K562 (cell line): ENCODE data around the gene FARP1. TPM values are rescaled to one million over a fixed set of nuclear protein-coding genes. Genes with fewer than 3 reads are reported as not detected.

ENCODE experiments used
- ATAC-seq: fragments of 200-7000 bp; cut with Tn5 transposase; 3 replicates; pipeline ENCODE4 v1.9.1; 2020; ENCODE audit warnings: moderate library complexity
- BruUV-seq: library from RNA; stranded (reverse); fragments of 400-500 nt; replicated peaks from 2 replicates; lab custom pipeline; 2021; lab: Mats Ljungman, UMichigan
- CTCF ChIA-PET: fragments of 300-600 bp; formaldehyde crosslinking; extraction: SDS; loops from one replicate; lab custom pipeline; 2021; ENCODE audit warnings: low intra/inter-chr PET ratio; lab: Yijun Ruan, JAX
- POLR2A ChIA-PET: fragments of 300-600, 350-650 bp; sonication (Branson Sonifier 250); formaldehyde crosslinking; extraction: SDS; loops from one replicate; lab custom pipeline; 2021; ENCODE audit warnings: antibody characterized with exemption, inconsistent platforms; lab: Yijun Ruan, JAX
- DNase-seq, 4 experiments: peaks; one replicate each; pipeline versions ENCODE4 v3.0.0 to v3.0.0-alpha.2; 2011 to 2018; ENCODE audit warnings: low spot score in 3 of 4, mixed read lengths in 3 of 4; ENCODE audit errors: extremely low read depth in 1 of 4
- FAIRE-seq: peaks from 2 replicates; lab custom pipeline; 2011; peaks lifted over from hg19 to GRCh38; lab: Jason Lieb, UNC
- H2AFZ ChIP-seq: 2 replicates; pipeline ENCODE4 v1.6.0; 2011; ENCODE audit warnings: low read depth, low read length, control low read depth, inconsistent platforms
- H3K27ac ChIP-seq: fragments of 200-600 bp; 3 replicates; pipeline ENCODE4 v1.8.0; 2011; ENCODE audit warnings: low read depth, mild to moderate bottlenecking, control low read depth, inconsistent platforms, low read length, moderate library complexity, mixed read lengths; ENCODE audit errors: extremely low read depth
- H3K27me3 ChIP-seq, 2 experiments: fragments of 300-600 bp in 1 of 2; 2 replicates in 1 of 2; 3 replicates in 1 of 2; pipeline versions ENCODE4 v1.6.0 to v1.8.0; 2011; ENCODE audit warnings: inconsistent platforms in 2 of 2, low read length in 2 of 2, mild to moderate bottlenecking in 1 of 2, mixed read lengths in 1 of 2, moderate library complexity in 1 of 2; ENCODE audit not compliant: control insufficient read depth in 2 of 2, insufficient read depth in 2 of 2
- H3K36me3 ChIP-seq: fragments of 300-600 bp; 3 replicates; pipeline ENCODE4 v1.8.0; 2011; ENCODE audit warnings: mild to moderate bottlenecking, low read length, inconsistent platforms; ENCODE audit not compliant: control insufficient read depth, insufficient read depth
- H3K4me1 ChIP-seq, 2 experiments: fragments of 200-600 bp in 1 of 2; replicated peaks in 1 of 2; 2 replicates in 1 of 2; 3 replicates in 1 of 2; pipeline versions ENCODE4 v1.5.1 to v1.8.0; 2011; ENCODE audit warnings: inconsistent platforms in 2 of 2, low read length in 2 of 2, mild to moderate bottlenecking in 1 of 2, mixed read lengths in 1 of 2, moderate library complexity in 1 of 2; ENCODE audit not compliant: control insufficient read depth in 2 of 2, insufficient read depth in 2 of 2
- H3K4me2 ChIP-seq: 2 replicates; pipeline ENCODE4 v1.6.1; 2011; ENCODE audit warnings: low read length, control low read depth, inconsistent platforms, mixed read lengths; ENCODE audit not compliant: insufficient read depth
- H3K4me3 ChIP-seq: fragments of 200-600 bp; sonication (generic), shearing (Covaris generic); 2 replicates; pipeline ENCODE4 v1.5.1; 2016; ENCODE audit warnings: control low read depth, inconsistent platforms
- H3K79me2 ChIP-seq: fragments of 200-600 bp; 3 replicates; pipeline ENCODE4 v1.8.0; 2011; ENCODE audit warnings: low read length, inconsistent platforms; ENCODE audit not compliant: control insufficient read depth, insufficient read depth
- H3K9ac ChIP-seq, 2 experiments: 2 replicates each; pipeline versions ENCODE4 v1.6.0 to v1.6.1; 2011; ENCODE audit warnings: low read depth in 2 of 2, low read length in 2 of 2, control low read depth in 1 of 2, inconsistent platforms in 1 of 2, mild to moderate bottlenecking in 1 of 2, mixed read lengths in 1 of 2; ENCODE audit not compliant: insufficient read depth in 1 of 2
- H3K9me1 ChIP-seq: one replicate; pipeline ENCODE4 v1.6.0; 2011; ENCODE audit warnings: inconsistent platforms, mild to moderate bottlenecking, low read length, moderate library complexity; ENCODE audit not compliant: control insufficient read depth, insufficient read depth
- H3K9me3 ChIP-seq: replicated peaks from 2 replicates; pipeline ENCODE4 v1.5.1; 2011; ENCODE audit warnings: low read depth, low read length, inconsistent platforms; ENCODE audit not compliant: control insufficient read depth, insufficient read depth
- H4K20me1 ChIP-seq: replicated peaks from 2 replicates; pipeline ENCODE4 v1.6.1; 2011; ENCODE audit warnings: low read length, inconsistent platforms, mixed read lengths; ENCODE audit not compliant: control insufficient read depth, insufficient read depth
- CBX5 ChIP-seq: IDR thresholded peaks from 2 replicates; pipeline ENCODE4 v1.6.1; 2014; ENCODE audit warnings: low read depth, borderline replicate concordance
- CEBPG ChIP-seq, 3 experiments: fragments of 200-800 bp in 1 of 3; sonication (Bioruptor generic) in 1 of 3; sonication (generic) in 1 of 3; formaldehyde crosslinking in 1 of 3; IDR thresholded peaks in 2 of 3; conservative IDR thresholded peaks in 1 of 3; 2 replicates each; pipeline versions ENCODE4 v1.6.1 to v1.8.0; 2016 to 2022; ENCODE audit warnings: missing compliant biosample characterization in 2 of 3, missing genetic modification characterization in 2 of 3, mild to moderate bottlenecking in 1 of 3, missing genetic modification reagents in 1 of 3
- DPF2 ChIP-seq: fragments of 450-650 bp; IDR thresholded peaks from 2 replicates; pipeline ENCODE4 v1.6.1; 2016
- ELF4 ChIP-seq: fragments of 450-650 bp; formaldehyde crosslinking; IDR thresholded peaks from 2 replicates; pipeline ENCODE4 v1.4.0; 2022; ENCODE audit warnings: missing genetic modification characterization
- EP300 ChIP-seq: IDR thresholded peaks from 2 replicates; pipeline ENCODE4 v1.6.1; 2012; ENCODE audit warnings: low read length, improper control_type of control experiment
- ESRRB ChIP-seq: fragments of 250-450 bp; sonication (Bioruptor Pico); IDR thresholded peaks from 2 replicates; pipeline ENCODE4 v1.5.0; 2020; ENCODE audit warnings: mild to moderate bottlenecking, moderate library complexity, borderline replicate concordance
- HDAC6 ChIP-seq: IDR thresholded peaks from 2 replicates; pipeline ENCODE4 v1.6.1; 2012; ENCODE audit warnings: low read depth, mild to moderate bottlenecking, control low read depth, inconsistent platforms, low read length, moderate library complexity
- LCOR ChIP-seq: sonication (generic); formaldehyde crosslinking; IDR thresholded peaks from 2 replicates; pipeline ENCODE4 v1.8.0; 2022; ENCODE audit warnings: mild to moderate bottlenecking, missing genetic modification reagents
- OTX1 ChIP-seq: fragments of 450-650 bp; formaldehyde crosslinking; IDR thresholded peaks from 2 replicates; pipeline ENCODE4 v1.4.0; 2022; ENCODE audit warnings: mild to moderate bottlenecking
- POLR2G ChIP-seq: fragments of 200-400 bp; formaldehyde crosslinking; IDR thresholded peaks from 2 replicates; pipeline ENCODE4 v1.6.1; 2017; ENCODE audit warnings: low read depth, mild to moderate bottlenecking, antibody characterized with exemption, low read length, moderate library complexity
- RBBP5 ChIP-seq: fragments of 200-600 bp; sonication (generic); IDR thresholded peaks from 2 replicates; pipeline ENCODE4 v1.6.1; 2012; ENCODE audit warnings: borderline replicate concordance, mild to moderate bottlenecking, low read length, control low read depth, inconsistent platforms; ENCODE audit not compliant: insufficient read depth, poor library complexity, severe bottlenecking
- RFX1 ChIP-seq: fragments of 450-650 bp; IDR thresholded peaks from 2 replicates; pipeline ENCODE4 v1.6.1; 2016; ENCODE audit warnings: mild to moderate bottlenecking, moderate library complexity
- SMARCB1 ChIP-seq: IDR thresholded peaks from 2 replicates; pipeline ENCODE4 v1.6.1; 2011; ENCODE audit warnings: improper control_type of control experiment, low read depth; ENCODE audit not compliant: insufficient read length
- ZNF174 ChIP-seq: fragments of 250-450 bp; sonication (Bioruptor Pico); IDR thresholded peaks from 2 replicates; pipeline ENCODE4 v1.4.0; 2020; ENCODE audit warnings: mild to moderate bottlenecking
- ZNF212 ChIP-seq: fragments of 450-650 bp; formaldehyde crosslinking; IDR thresholded peaks from 2 replicates; pipeline ENCODE4 v1.4.0; 2020; ENCODE audit warnings: mild to moderate bottlenecking
- WGBS: fragments of 100-300 bp; shearing (Covaris generic); methylation state at CpG from one replicate; pipeline ENCODE4 v1.1.6; 2016; ENCODE audit warnings: low coverage, mixed read lengths; ENCODE audit not compliant: insufficient coverage; ENCODE audit errors: missing lambda C conversion rate; 5-methylcytosine and 5-hydroxymethylcytosine counted together
- in situ Hi-C: fragments of 300-500 bp; cut with MboI; formaldehyde crosslinking; loops from 4 replicates; pipeline ENCODE4 v1.15.0; 2018; ENCODE audit warnings: inconsistent platforms, mixed read lengths
- intact Hi-C: fragments of 100-400 bp; cut with micrococcal nuclease; formaldehyde crosslinking; loops from 2 replicates; pipeline ENCODE4 v1.14.2; 2022
- polyA plus RNA-seq, 8 experiments: library from polyadenylated mRNA; depleted of rRNA in 4 of 8; stranded (reverse) in 5 of 8; unstranded in 3 of 8; fragments of >200 nt; fragmentation: Nextera tagmentation in 2 of 8; fragmentation: Illumina TruSeq in 1 of 8; extraction: Ambion mirVana in 2 of 8; extraction: Trizol in 1 of 8; gene quantifications; 2 replicates each; pipeline versions ENCODE4 v1.2.1 to v1.2.3, GENCODE V29; 2011 to 2014; ENCODE audit warnings: inconsistent platforms in 1 of 8, missing spikeins in 1 of 8
- total RNA-seq, 7 experiments: library from RNA; depleted of rRNA in 6 of 7; stranded (reverse); fragments of >200 nt in 6 of 7; fragmentation: Illumina TruSeq in 2 of 7; extraction: Trizol in 2 of 7; gene quantifications; 2 replicates each; pipeline versions ENCODE4 v1.2.1 to v1.2.3, GENCODE V29; 2011 to 2021; ENCODE audit warnings: low replicate concordance in 1 of 7
- TF ChIP-seq, protein P1 (sequence below): sonication (generic); formaldehyde crosslinking; IDR thresholded peaks from 2 replicates; pipeline ENCODE4 v1.8.0; 2022; ENCODE audit warnings: mild to moderate bottlenecking, missing genetic modification reagents

FARP1 gene
- total and polyA plus RNA-seq, 9 of the 15 experiments (the other 6 are each of a cell fraction or from before 2014, with no cell fraction given), result 0.03 to 0.29 (median 0.05) TPM; not detected in 3

DNA sequence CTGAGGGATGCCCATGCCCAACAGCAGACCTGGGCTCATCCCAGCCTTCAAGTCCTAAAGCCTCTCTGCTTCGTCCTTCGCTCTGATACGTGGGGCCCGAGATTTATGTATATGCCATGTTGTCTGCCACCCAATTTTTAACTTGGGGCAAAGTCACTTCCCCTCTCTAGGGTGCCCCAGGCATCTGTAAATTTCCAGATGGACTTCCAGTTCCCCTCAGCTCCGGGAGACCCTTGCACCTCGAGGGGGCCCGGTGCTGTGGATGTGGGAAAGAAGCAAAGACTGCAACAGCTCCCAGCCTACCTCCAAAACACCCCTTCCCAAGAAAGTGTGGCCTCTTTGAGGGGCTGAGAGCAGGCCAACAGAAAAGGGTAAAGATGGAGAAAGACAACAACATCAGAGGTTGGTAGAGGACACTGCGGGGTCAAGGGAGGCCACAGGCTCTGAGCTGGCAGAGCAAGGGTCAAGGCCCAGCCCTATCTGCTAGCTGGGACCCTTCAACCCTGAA is 336.7 kb downstream of the FARP1 start:
- CTCF ChIA-PET, result no interaction called here
- 89% methylated on average over 7 of the region's 8 CpGs for WGBS

More for the DNA sequence above, 336.7 kb downstream of the FARP1 start:
- H3K27ac ChIP-seq, result peak overlapping the region; percentile 81; the same call in 1 of the 3 replicates
- no peak overlapping the region for H2AFZ ChIP-seq
- POLR2A ChIA-PET, result no interaction called here
- no peaks in the 10 kb centered on the region for H3K9me3 ChIP-seq
- peaks cover 50 to 58% of the 10 kb centered on the region in 2 experiments for H3K4me1 ChIP-seq
- H3K4me3 ChIP-seq, result no peak overlapping the region
- TF ChIP-seq, protein P1, sequence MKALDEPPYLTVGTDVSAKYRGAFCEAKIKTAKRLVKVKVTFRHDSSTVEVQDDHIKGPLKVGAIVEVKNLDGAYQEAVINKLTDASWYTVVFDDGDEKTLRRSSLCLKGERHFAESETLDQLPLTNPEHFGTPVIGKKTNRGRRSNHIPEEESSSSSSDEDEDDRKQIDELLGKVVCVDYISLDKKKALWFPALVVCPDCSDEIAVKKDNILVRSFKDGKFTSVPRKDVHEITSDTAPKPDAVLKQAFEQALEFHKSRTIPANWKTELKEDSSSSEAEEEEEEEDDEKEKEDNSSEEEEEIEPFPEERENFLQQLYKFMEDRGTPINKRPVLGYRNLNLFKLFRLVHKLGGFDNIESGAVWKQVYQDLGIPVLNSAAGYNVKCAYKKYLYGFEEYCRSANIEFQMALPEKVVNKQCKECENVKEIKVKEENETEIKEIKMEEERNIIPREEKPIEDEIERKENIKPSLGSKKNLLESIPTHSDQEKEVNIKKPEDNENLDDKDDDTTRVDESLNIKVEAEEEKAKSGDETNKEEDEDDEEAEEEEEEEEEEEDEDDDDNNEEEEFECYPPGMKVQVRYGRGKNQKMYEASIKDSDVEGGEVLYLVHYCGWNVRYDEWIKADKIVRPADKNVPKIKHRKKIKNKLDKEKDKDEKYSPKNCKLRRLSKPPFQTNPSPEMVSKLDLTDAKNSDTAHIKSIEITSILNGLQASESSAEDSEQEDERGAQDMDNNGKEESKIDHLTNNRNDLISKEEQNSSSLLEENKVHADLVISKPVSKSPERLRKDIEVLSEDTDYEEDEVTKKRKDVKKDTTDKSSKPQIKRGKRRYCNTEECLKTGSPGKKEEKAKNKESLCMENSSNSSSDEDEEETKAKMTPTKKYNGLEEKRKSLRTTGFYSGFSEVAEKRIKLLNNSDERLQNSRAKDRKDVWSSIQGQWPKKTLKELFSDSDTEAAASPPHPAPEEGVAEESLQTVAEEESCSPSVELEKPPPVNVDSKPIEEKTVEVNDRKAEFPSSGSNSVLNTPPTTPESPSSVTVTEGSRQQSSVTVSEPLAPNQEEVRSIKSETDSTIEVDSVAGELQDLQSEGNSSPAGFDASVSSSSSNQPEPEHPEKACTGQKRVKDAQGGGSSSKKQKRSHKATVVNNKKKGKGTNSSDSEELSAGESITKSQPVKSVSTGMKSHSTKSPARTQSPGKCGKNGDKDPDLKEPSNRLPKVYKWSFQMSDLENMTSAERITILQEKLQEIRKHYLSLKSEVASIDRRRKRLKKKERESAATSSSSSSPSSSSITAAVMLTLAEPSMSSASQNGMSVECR (CRISPR knock-in tag), result no peak
- TF ChIP-seq CEBPG (CRISPR knock-in tag; IDR thresholded peaks at IDR 0.05) (no peak), CEBPG (tag; conservative IDR thresholded peaks at IDR 0.05 in 1 of 2, IDR thresholded peaks at IDR 0.05 in 1 of 2) (no peak), SMARCB1 (no peak), EP300 (no peak), RFX1 (no peak), ZNF174 (CRISPR knock-in tag) (no peak), CBX5 (no peak), OTX1 (CRISPR knock-in tag) (no peak), ELF4 (CRISPR knock-in tag) (no peak), ZNF212 (no peak), RBBP5 (no peak), ESRRB (CRISPR knock-in tag) (no peak), LCOR (CRISPR knock-in tag) (no peak), DPF2 (no peak), POLR2G (no peak), HDAC6 (no peak)
- in situ Hi-C loops (loop anchor here (5.0 kb wide), 1 partner anchor 83 kb away; no protein-coding TSS in a partner anchor), intact Hi-C loops (loop anchor here (5.0 kb wide), 1 partner anchor 93 kb away; no protein-coding TSS in a partner anchor)
- peaks cover 37% of the 10 kb centered on the region for H4K20me1 ChIP-seq
- ATAC-seq (no peak), DNase-seq (no peak), FAIRE-seq (no peak)
- peaks cover 6% of the 10 kb centered on the region; the same call in 2 of the 3 replicates for H3K36me3 ChIP-seq
- no TSS peak for BruUV-seq
- H3K9me1 ChIP-seq, result peaks cover under 1% of the 10 kb centered on the region
- no peaks in the 10 kb centered on the region for H3K27me3 ChIP-seq
- H3K9ac ChIP-seq, result no peak overlapping the region
- H3K4me2 ChIP-seq, result no peak overlapping the region
- H3K79me2 ChIP-seq, result peaks cover 70% of the 10 kb centered on the region
